SU-DHL-6 (cell line): ENCODE data around the gene HS3ST6.

ENCODE experiments used
- H2AFZ ChIP-seq: fragments of 200-600 bp; sonication (generic); 2 replicates; pipeline ENCODE4 v1.6.1; 2014; ENCODE audit warnings: low read depth, mild to moderate bottlenecking, moderate library complexity, mixed read lengths, antibody characterized with exemption, low read length; ENCODE audit not compliant: severe bottlenecking
- H3F3A ChIP-seq: fragments of 200-600 bp; shearing (Covaris generic); 2 replicates; pipeline ENCODE4 v1.6.0; 2016; ENCODE audit warnings: antibody characterized with exemption, mild to moderate bottlenecking; ENCODE audit not compliant: insufficient read depth
- H3K27ac ChIP-seq: fragments of 200-600 bp; sonication (generic); 2 replicates; pipeline ENCODE4 v1.5.1; 2016; ENCODE audit warnings: low read depth, mild to moderate bottlenecking, low read length, moderate library complexity, mixed read lengths
- H3K27me3 ChIP-seq: fragments of 200-600 bp; sonication (generic), shearing (Covaris generic); 2 replicates; pipeline ENCODE4 v1.6.0; 2014; ENCODE audit warnings: mild to moderate bottlenecking, low read length
- H3K36me3 ChIP-seq: fragments of 200-600 bp; sonication (generic); 2 replicates; pipeline ENCODE4 v1.6.1; 2014; ENCODE audit warnings: mild to moderate bottlenecking, low read length, mixed read lengths
- H3K4me2 ChIP-seq: fragments of 300-600, 200-600 bp; shearing (Covaris generic), sonication (generic); 2 replicates; pipeline ENCODE4 v1.6.0; 2014; ENCODE audit warnings: low read length, low read depth, mild to moderate bottlenecking; ENCODE audit not compliant: poor library complexity, severe bottlenecking
- H3K4me3 ChIP-seq: fragments of 200-600 bp; sonication (generic); 2 replicates; pipeline ENCODE4 v1.5.1; 2014; ENCODE audit warnings: antibody characterized with exemption, low read length, mild to moderate bottlenecking, mixed read lengths; ENCODE audit not compliant: insufficient read depth, poor library complexity, severe bottlenecking
- H3K79me2 ChIP-seq: fragments of 200-600 bp; sonication (generic); 2 replicates; pipeline ENCODE4 v1.6.1; 2014; ENCODE audit warnings: mild to moderate bottlenecking, low read length, moderate library complexity; ENCODE audit not compliant: insufficient read depth
- H3K9ac ChIP-seq: fragments of 200-600 bp; sonication (generic); 2 replicates; pipeline ENCODE4 v1.7.0; 2014; ENCODE audit warnings: mild to moderate bottlenecking, low read length
- H3K9me2 ChIP-seq: fragments of 200-600 bp; sonication (generic); replicated peaks from 2 replicates; pipeline ENCODE4 v1.6.1; 2014; ENCODE audit warnings: low read length; ENCODE audit not compliant: insufficient read depth
- H3K9me3 ChIP-seq: fragments of 200-600 bp; sonication (generic); 2 replicates; pipeline ENCODE4 v1.6.1; 2014; ENCODE audit warnings: low read length, mixed read lengths; ENCODE audit not compliant: insufficient read depth
- H4K20me1 ChIP-seq: fragments of 200-600 bp; sonication (generic); 2 replicates; pipeline ENCODE4 v1.6.1; 2014; ENCODE audit warnings: low read depth, mild to moderate bottlenecking, antibody characterized with exemption, low read length, moderate library complexity, mixed read lengths
- CTCF ChIP-seq: fragments of 200-600 bp; sonication (generic); IDR thresholded peaks from one replicate; pipeline ENCODE4 v1.5.1; 2017; ENCODE audit warnings: antibody characterized with exemption, mild to moderate bottlenecking, low read length, moderate library complexity; ENCODE audit not compliant: insufficient read depth, poor library complexity, severe bottlenecking
- EZH2phosphoT487 ChIP-seq: fragments of 200-600 bp; sonication (generic), shearing (Covaris generic); conservative IDR thresholded peaks from 2 replicates; pipeline ENCODE4 v1.6.1; 2018; ENCODE audit warnings: mild to moderate bottlenecking, antibody characterized with exemption, low read length, moderate library complexity, mixed read lengths

The HS3ST6 gene

GRCh38 chr16:1950559-1950958 is 32.3 kb upstream of the HS3ST6 start:
- no peaks in the 10 kb centered on the region for H3K79me2 ChIP-seq
- no peaks in the 10 kb centered on the region for H3K9me2 ChIP-seq
- no peaks in the 10 kb centered on the region for H4K20me1 ChIP-seq
- no peaks in the 10 kb centered on the region for H3F3A ChIP-seq
- no peaks in the 10 kb centered on the region for H3K27me3 ChIP-seq
- H3K27ac ChIP-seq: no peak overlapping the region
- H3K36me3 ChIP-seq: no peaks in the 10 kb centered on the region
- no peak overlapping the region for H3K4me3 ChIP-seq
- no peaks in the 10 kb centered on the region for H3K9me3 ChIP-seq
- no peak overlapping the region for H3K9ac ChIP-seq
- no peak overlapping the region for H2AFZ ChIP-seq
- TF ChIP-seq CTCF (no peak), EZH2phosphoT487 (no peak)
- H3K4me2 ChIP-seq: no peak overlapping the region

GRCh38 chr16:1950047-1950446 is 31.8 kb upstream of the HS3ST6 start:
- H3K9ac ChIP-seq: no peak overlapping the region
- no peaks in the 10 kb centered on the region for H3F3A ChIP-seq
- no peak overlapping the region for H3K4me2 ChIP-seq
- no peaks in the 10 kb centered on the region for H3K36me3 ChIP-seq
- H3K9me3 ChIP-seq: no peaks in the 10 kb centered on the region
- TF ChIP-seq CTCF (no peak), EZH2phosphoT487 (no peak)
- H2AFZ ChIP-seq: no peak overlapping the region
- H3K4me3 ChIP-seq: no peak overlapping the region
- H3K79me2 ChIP-seq: no peaks in the 10 kb centered on the region
- H4K20me1 ChIP-seq: no peaks in the 10 kb centered on the region
- H3K9me2 ChIP-seq: no peaks in the 10 kb centered on the region
- H3K27ac ChIP-seq: no peak overlapping the region
- H3K27me3 ChIP-seq: no peaks in the 10 kb centered on the region

DNA sequence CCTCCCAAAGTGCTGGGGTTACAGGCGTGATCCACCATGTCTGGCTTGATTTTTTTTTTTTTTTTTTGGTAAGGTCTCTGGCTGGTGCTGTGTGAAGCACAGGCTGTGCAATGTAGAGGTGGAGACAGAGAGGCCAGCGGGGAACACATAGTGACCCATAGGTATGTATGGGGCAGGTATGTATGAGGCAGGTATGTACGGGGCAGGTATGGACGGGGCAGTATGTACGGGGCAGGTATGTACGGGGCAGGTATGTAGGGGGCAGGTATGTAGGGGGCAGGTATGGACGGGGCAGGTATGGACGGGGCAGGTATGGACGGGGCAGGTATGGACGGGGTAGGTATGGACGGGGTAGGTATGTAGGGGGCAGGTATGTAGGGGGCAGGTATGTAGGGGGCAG is 31.3 kb upstream of the HS3ST6 start:
- no peak overlapping the region for H3K9ac ChIP-seq
- no peak overlapping the region for H2AFZ ChIP-seq
- no peaks in the 10 kb centered on the region for H3F3A ChIP-seq
- TF ChIP-seq CTCF (no peak), EZH2phosphoT487 (no peak)
- H3K27ac ChIP-seq: no peak overlapping the region
- H3K36me3 ChIP-seq: no peaks in the 10 kb centered on the region
- H3K9me2 ChIP-seq: no peaks in the 10 kb centered on the region
- no peak overlapping the region for H3K4me2 ChIP-seq
- no peaks in the 10 kb centered on the region for H3K9me3 ChIP-seq
- no peaks in the 10 kb centered on the region for H3K79me2 ChIP-seq
- no peak overlapping the region for H3K4me3 ChIP-seq
- H4K20me1 ChIP-seq: no peaks in the 10 kb centered on the region
- H3K27me3 ChIP-seq: no peaks in the 10 kb centered on the region

GRCh38 chr16:1947369-1947670 is 29.1 kb upstream of the HS3ST6 start:
- H3K9me2 ChIP-seq: no peaks in the 10 kb centered on the region
- H3K4me3 ChIP-seq: no peak overlapping the region
- no peaks in the 10 kb centered on the region for H3K36me3 ChIP-seq
- no peak overlapping the region for H3K4me2 ChIP-seq
- H2AFZ ChIP-seq: no peak overlapping the region
- H3K9me3 ChIP-seq: no peaks in the 10 kb centered on the region
- no peak overlapping the region for H3K9ac ChIP-seq
- TF ChIP-seq EZH2phosphoT487 (no peak), CTCF (no peak)
- no peak overlapping the region for H3K27ac ChIP-seq
- H3K79me2 ChIP-seq: no peaks in the 10 kb centered on the region
- H4K20me1 ChIP-seq: no peaks in the 10 kb centered on the region
- H3K27me3 ChIP-seq: no peaks in the 10 kb centered on the region
- no peaks in the 10 kb centered on the region for H3F3A ChIP-seq
